Rectal smooth muscle tissue (tissue), 1 donor: ENCODE measurements around the gene TMEM184C.

Experiments used
- H3K27ac ChIP-seq: one replicate; pipeline ENCODE4 v1.7.0; 2013; ENCODE audit warnings: low read depth, low read length, inconsistent platforms
- H3K27me3 ChIP-seq: one replicate; pipeline ENCODE4 v1.7.0; 2013; ENCODE audit warnings: low read length; ENCODE audit not compliant: control insufficient read depth, insufficient read depth
- H3K36me3 ChIP-seq: one replicate; pipeline ENCODE4 v1.7.0; 2013; ENCODE audit warnings: low read length; ENCODE audit not compliant: control insufficient read depth, insufficient read depth
- H3K4me1 ChIP-seq: one replicate; pipeline ENCODE4 v1.7.0; 2013; ENCODE audit warnings: low read length; ENCODE audit not compliant: control insufficient read depth, insufficient read depth
- H3K4me3 ChIP-seq: one replicate; pipeline ENCODE4 v1.7.0; 2013; ENCODE audit warnings: low read length
- H3K9ac ChIP-seq: one replicate; pipeline ENCODE4 v1.7.0; 2013; ENCODE audit warnings: low read length

The TMEM184C gene

DNA sequence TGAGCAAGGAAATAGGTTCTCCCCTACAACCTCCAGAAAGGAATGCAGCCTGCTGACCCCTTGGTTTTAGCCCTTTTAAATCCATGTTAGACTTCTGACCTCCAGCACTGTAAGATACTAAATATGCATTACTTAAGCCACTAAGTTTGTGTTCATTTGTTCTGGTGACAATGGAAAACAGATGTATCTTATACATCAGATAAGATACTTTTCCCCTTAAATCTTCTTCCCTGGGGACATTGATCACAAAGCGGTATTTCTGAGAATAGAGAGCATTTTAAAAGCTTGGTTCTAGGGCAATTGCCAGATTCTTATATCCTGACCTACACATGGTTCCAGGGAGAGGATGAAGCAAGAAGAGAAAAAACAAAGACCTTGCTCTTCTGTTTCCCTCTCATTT, 6.5 kb upstream of the TMEM184C start:
- H3K27ac ChIP-seq, result no peak overlapping the region
- H3K9ac ChIP-seq, result no peak overlapping the region
- no peaks in the 10 kb centered on the region for H3K4me1 ChIP-seq
- H3K4me3 ChIP-seq, result no peak overlapping the region
- no peaks in the 10 kb centered on the region for H3K36me3 ChIP-seq
- no peaks in the 10 kb centered on the region for H3K27me3 ChIP-seq

DNA sequence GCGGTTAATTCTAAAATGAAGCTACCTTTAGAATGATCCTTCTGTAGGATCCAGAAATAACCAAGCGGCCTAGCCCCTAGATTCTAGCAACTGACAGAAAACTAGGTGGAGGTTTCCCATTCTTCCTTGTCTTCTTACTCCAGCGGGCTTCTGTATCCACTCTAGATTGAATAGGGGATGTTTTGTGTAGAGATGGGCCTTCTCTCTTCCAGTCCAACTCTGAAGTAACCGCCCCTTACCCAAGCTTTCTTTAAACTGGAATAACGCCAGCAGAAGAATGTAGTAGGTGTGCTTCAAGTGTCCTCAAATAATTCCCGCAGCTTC, 386 bp upstream of the TMEM184C start:
- H3K27me3 ChIP-seq, result no peaks in the 10 kb centered on the region
- peak overlapping the region; percentile 95 for H3K4me3 ChIP-seq
- H3K4me1 ChIP-seq, result peaks cover 4% of the 10 kb centered on the region
- H3K27ac ChIP-seq, result no peak overlapping the region
- no peaks in the 10 kb centered on the region for H3K36me3 ChIP-seq
- H3K9ac ChIP-seq, result no peak overlapping the region

DNA sequence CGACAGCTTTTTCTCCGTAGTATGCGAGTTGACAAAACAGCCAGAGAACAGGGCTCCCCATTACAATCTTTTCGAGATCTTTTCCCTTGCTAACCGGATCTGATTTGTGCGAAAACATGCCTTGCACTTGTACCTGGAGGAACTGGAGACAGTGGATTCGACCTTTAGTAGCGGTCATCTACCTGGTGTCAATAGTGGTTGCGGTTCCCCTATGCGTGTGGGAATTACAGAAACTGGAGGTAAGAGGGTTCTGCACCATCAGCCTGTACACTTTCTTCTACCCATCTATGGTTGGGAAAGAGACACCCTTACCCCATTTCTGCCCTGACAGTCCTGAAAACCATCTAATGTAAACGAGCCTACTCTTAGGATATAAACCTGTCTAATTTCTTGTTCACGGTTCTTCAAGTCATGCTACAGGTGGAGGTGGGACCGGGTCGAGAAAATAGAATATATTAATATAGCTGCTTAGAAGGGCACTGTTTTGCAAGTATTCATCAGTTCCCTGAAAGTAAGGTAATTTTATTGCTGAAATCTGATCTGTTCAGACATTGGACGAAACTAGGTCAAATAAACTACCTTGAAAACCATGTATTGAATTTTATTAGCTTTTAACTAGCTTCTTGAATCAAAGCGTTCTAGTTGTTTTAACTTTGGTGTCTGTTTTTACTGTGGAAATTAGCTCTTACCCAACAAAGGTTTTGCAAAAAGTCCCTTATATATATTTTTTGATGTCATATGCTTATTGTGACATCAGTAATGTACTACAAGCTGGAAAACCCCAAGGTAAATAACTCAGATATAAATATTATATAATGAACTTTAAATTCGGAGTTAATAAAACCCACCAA, 869 bp downstream of the TMEM184C start:
- H3K9ac ChIP-seq, result peak overlapping the region; percentile 76
- H3K27me3 ChIP-seq, result no peaks in the 10 kb centered on the region
- no peaks in the 10 kb centered on the region for H3K36me3 ChIP-seq
- peaks cover 4% of the 10 kb centered on the region for H3K4me1 ChIP-seq
- H3K4me3 ChIP-seq, result peak overlapping the region; percentile 95
- H3K27ac ChIP-seq, result no peak overlapping the region

DNA sequence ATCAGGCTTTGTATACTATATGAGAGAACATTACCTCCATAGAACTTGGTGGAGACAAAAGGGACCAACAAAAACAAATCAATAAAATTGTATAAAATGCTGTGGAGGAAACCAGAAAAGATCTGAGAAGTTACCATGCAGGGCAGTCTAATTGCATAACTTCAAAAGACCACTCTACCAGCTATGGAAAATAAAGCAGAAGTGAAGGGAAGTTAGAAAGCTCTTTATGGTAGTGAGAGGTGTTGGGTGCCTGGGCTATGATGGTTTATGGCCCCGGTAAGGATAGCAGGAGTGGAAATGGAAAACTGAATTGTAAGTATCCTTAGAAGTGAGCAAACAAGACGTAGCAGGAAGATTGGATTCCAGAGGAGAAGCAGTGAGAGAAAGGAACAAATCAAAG, 3.1 kb downstream of the TMEM184C start:
- no peak overlapping the region for H3K9ac ChIP-seq
- H3K4me1 ChIP-seq, result peaks cover 4% of the 10 kb centered on the region
- no peaks in the 10 kb centered on the region for H3K27me3 ChIP-seq
- H3K27ac ChIP-seq, result no peak overlapping the region
- H3K4me3 ChIP-seq, result no peak overlapping the region
- H3K36me3 ChIP-seq, result no peaks in the 10 kb centered on the region

DNA sequence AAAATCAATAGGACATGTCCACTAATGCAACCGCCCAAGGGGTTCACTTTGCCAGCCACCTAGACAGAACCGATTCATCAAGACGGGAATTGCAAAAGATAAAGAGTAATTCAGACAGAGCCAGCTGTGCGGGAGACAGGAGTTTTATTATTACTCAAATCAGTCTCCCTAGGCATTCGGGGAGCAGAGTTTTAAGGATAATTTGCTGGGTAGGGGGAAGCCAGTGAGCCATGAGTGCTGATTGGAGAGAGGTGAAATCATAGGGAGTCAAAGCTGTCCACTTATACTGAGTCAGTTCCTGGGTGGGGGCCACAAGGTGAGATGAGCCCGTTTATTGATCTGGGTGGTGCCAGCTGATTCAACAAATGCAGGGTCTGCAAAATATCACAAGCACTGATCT, 8.5 kb downstream of the TMEM184C start:
- Histone ChIP-seq H3K4me3 (no peak overlapping the region), H3K36me3 (peaks cover 5% of the 10 kb centered on the region), H3K27me3 (no peaks in the 10 kb centered on the region), H3K4me1 (no peaks in the 10 kb centered on the region), H3K9ac (no peak overlapping the region), H3K27ac (no peak overlapping the region)

DNA sequence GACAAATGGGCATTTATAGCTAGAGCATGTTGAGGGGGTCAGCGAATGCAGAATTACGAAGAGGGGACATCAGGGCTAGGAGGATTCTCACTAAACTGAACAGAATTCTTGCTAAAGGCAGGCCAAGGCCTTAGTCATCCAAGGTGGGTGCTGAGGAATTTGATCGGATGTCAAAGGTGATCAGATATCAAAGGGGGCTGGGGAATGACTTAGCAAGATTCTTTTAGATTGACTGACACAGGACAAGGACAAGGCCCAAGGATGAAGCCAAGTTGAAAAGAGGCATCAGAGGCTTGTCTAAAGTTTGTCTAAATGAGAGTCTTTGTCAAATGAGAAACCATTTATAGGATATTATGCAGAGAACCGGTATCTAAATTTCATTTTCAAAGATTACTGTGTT, 9.7 kb downstream of the TMEM184C start:
- Histone ChIP-seq H3K36me3 (peaks cover 5% of the 10 kb centered on the region), H3K27me3 (no peaks in the 10 kb centered on the region), H3K27ac (no peak overlapping the region), H3K9ac (no peak overlapping the region), H3K4me3 (no peak overlapping the region), H3K4me1 (no peaks in the 10 kb centered on the region)

DNA sequence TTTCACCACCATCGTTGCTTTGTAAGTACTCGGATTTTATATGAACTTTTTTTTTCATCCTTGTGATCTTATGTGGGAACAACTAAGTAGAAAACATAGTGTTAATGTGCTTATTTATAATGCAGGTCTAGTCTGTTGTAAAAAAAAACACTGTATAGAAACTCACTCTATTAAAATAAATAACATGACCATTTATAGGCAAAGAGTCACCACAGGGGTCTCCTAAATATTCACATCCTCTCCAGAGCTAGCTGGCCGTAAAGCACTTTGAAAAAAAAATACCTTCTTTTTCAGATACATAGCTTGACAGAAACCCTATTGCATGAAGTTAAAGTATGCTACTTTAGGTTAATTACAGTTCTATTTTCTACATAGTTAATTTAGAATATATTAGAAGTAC, 11.2 kb downstream of the TMEM184C start:
- H3K4me1 ChIP-seq, result no peaks in the 10 kb centered on the region
- no peak overlapping the region for H3K9ac ChIP-seq
- H3K4me3 ChIP-seq, result no peak overlapping the region
- no peaks in the 10 kb centered on the region for H3K27me3 ChIP-seq
- H3K27ac ChIP-seq, result no peak overlapping the region
- peaks cover 5% of the 10 kb centered on the region for H3K36me3 ChIP-seq

DNA sequence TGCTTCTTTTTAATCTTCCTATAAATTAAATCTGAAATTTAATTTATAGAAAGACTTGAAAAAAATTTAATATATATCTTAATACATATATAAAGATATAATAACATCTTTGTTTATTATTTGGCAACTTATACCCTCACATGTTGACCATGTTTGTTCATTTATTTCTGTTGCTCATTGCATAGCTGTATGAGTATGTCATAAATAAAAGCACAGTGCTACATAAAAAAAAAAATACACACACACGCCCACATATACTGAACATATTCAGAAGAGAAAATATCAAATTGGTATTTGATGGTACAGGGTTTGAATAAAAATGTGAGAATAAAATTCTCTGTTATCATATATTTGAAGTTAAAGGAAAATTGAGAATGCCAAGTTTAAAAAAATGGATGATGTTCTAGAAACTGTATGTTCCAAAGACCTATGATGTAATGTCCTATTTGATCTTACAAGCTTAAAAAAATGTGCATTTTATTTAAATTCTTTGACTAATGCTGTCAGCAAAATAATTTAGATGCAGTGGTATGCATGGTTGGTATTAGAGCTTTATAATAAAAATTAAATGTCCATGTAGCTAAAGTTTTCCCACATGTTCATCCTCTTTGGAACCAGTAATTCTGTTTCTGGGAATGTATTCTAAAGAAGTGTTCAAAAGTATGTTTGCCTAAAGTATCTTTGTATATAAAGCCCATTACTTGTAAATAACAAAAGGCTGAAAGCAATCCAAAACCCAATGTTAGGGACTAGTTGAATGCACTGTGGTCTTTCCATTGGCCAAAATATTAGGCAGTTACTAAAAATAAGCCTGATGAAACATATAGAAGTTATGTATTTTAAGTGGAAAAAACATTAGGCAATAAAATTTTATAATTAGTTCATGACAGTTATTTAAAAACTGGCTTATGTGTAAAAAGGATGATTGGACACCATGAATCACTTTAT, 12.9 kb downstream of the TMEM184C start:
- Histone ChIP-seq H3K4me3 (no peak overlapping the region), H3K27ac (no peak overlapping the region), H3K27me3 (no peaks in the 10 kb centered on the region), H3K9ac (no peak overlapping the region), H3K4me1 (no peaks in the 10 kb centered on the region), H3K36me3 (peaks cover 13% of the 10 kb centered on the region)

DNA sequence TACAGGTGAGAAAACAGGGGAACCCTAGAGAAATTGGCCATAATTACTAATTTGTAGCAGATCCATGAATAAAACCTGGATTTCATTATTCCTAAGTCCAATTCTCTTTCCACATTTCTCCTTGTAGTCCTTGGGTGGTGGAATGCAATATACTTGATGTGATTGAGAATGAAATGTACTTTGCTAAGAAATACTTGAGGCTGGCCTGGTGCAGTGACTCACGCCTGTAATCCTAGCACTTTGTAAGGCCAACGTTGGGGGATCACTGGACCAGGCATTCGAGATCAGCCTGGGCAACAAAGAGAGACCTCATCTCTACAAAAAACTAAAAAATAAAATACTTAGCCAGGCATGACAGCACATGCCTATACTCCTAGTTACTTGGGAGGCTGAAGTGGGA, 15.9 kb downstream of the TMEM184C start:
- Histone ChIP-seq H3K36me3 (peaks cover 12% of the 10 kb centered on the region), H3K4me3 (no peak overlapping the region), H3K9ac (no peak overlapping the region), H3K4me1 (no peaks in the 10 kb centered on the region), H3K27me3 (no peaks in the 10 kb centered on the region), H3K27ac (no peak overlapping the region)

DNA sequence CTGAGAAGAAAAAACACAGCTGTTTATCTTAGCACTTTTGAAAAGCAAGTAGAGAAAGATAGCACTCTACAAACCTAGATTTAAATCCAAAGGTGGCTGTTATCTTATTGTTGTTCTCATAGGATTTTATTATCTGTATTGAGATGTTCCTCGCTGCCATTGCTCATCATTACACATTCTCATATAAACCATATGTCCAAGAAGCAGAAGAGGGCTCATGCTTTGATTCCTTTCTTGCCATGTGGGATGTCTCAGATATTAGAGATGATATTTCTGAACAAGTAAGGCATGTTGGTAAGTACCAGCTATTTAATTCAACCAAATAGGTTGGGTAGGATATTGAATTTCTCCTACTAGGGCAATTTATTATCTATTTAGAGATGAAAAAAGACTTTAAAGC, 16.4 kb downstream of the TMEM184C start:
- Histone ChIP-seq H3K27ac (no peak overlapping the region), H3K4me3 (no peak overlapping the region), H3K36me3 (peaks cover 12% of the 10 kb centered on the region), H3K4me1 (no peaks in the 10 kb centered on the region), H3K9ac (no peak overlapping the region), H3K27me3 (no peaks in the 10 kb centered on the region)

DNA sequence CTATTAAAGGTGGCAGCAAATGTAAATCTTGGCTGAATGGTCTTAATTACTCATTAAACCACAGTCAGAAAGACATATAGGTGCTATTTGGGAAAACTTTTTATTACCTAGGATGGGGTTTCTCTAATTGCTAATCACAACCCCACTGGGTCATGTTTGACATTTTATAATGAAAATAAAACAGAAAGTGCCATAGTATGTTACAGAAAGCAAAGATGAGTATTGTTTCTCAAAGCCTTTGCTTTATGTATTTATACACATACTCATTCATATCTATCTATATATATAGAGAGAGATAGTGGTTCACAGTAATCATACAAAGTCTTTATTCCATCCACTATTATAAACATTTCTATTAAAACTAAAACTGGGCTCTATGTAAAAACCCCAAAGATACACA, 18.2 kb downstream of the TMEM184C start:
- Histone ChIP-seq H3K9ac (no peak overlapping the region), H3K27me3 (no peaks in the 10 kb centered on the region), H3K4me1 (no peaks in the 10 kb centered on the region), H3K36me3 (peaks cover 12% of the 10 kb centered on the region), H3K4me3 (no peak overlapping the region), H3K27ac (no peak overlapping the region)

DNA sequence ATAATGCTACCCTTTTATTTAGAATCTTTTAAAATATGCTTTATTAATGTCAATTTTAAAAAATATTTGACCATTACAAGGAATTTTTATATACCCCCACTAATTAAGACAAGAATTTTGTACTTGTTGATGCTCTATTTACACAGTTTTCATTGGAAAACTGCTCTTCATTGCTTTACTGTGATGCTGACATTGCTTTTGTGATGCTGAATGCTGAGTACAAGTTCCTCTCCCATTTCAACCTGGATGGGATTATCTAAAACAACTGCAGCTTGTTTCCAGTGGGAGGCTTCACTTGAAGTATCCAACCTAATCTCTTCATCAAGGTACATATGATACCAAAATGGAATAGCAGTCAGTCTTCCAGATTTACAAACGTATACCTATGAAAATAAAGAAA, 21.2 kb downstream of the TMEM184C start:
- H3K27me3 ChIP-seq, result no peaks in the 10 kb centered on the region
- no peak overlapping the region for H3K27ac ChIP-seq
- H3K4me3 ChIP-seq, result no peak overlapping the region
- no peak overlapping the region for H3K9ac ChIP-seq
- H3K36me3 ChIP-seq, result peaks cover 14% of the 10 kb centered on the region
- no peaks in the 10 kb centered on the region for H3K4me1 ChIP-seq
